AG09309 (cell line): ENCODE data around the gene FN1.
A peak's percentile ranks its signal among the peaks of the same experiment; 100 is the strongest.

ENCODE experiments used
- DNase-seq: peaks from one replicate; pipeline ENCODE4 v3.0.0-alpha.2; 2010; ENCODE audit warnings: low read depth
- H3K4me3 ChIP-seq: 2 replicates; pipeline ENCODE4 v1.5.1; 2011; ENCODE audit warnings: mild to moderate bottlenecking, low read depth, low read length, moderate library complexity; ENCODE audit not compliant: control insufficient read depth
- TF ChIP-seq, protein P1 (sequence below): IDR thresholded peaks from 2 replicates; pipeline ENCODE4 v1.5.1; 2011; ENCODE audit warnings: mild to moderate bottlenecking, low read depth, low read length, inconsistent platforms; ENCODE audit not compliant: insufficient read depth, control insufficient read depth; ENCODE audit errors: missing control alignments

Gene FN1

GRCh38 chr2:215399067-215399716 lies 36.7 kb downstream of the FN1 start:
- DNase-seq, result no peak
- TF ChIP-seq, protein P1, sequence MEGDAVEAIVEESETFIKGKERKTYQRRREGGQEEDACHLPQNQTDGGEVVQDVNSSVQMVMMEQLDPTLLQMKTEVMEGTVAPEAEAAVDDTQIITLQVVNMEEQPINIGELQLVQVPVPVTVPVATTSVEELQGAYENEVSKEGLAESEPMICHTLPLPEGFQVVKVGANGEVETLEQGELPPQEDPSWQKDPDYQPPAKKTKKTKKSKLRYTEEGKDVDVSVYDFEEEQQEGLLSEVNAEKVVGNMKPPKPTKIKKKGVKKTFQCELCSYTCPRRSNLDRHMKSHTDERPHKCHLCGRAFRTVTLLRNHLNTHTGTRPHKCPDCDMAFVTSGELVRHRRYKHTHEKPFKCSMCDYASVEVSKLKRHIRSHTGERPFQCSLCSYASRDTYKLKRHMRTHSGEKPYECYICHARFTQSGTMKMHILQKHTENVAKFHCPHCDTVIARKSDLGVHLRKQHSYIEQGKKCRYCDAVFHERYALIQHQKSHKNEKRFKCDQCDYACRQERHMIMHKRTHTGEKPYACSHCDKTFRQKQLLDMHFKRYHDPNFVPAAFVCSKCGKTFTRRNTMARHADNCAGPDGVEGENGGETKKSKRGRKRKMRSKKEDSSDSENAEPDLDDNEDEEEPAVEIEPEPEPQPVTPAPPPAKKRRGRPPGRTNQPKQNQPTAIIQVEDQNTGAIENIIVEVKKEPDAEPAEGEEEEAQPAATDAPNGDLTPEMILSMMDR, result no peak
- no peak overlapping the region for H3K4me3 ChIP-seq

DNA sequence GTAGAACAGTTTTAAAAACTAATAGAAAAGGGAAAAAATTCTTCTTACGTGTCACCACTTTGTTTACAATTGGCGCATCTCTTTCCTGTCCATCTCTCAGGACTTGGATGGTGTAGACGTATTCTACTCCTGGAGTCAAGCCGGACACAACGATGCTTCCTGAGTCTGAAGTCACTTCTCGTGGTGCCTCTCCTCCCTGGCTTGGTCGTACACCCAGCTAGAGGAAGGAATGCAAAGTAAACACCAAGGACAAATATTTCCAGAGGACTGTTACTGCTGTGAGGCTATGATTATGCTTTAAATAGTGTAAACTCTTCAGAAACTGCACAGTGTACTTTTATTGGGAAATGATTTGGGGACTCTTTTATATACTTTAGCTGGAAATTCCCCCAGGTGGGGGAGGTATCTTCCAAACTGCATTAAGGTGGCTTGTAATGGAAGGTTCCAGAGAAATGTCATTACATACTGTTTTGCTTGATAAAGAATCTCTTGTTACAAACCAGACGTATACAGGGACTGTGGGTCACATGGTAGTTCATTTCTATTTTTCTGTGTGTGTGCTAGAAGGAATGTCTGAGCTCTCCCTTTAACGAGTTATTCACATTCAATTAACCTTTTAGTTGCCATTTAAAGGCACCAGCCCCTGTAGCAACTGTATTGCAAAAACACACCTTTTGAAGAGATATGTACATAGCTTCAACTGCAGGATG lies 38.1 kb downstream of the FN1 start:
- no peak overlapping the region for H3K4me3 ChIP-seq
- TF ChIP-seq, protein P1, result peak; percentile 6
- no peak for DNase-seq

GRCh38 chr2:215396595-215397313 lies 39.1 kb downstream of the FN1 start:
- no peak overlapping the region for H3K4me3 ChIP-seq
- TF ChIP-seq, protein P1, result no peak
- DNase-seq, result peak; percentile 77

DNA sequence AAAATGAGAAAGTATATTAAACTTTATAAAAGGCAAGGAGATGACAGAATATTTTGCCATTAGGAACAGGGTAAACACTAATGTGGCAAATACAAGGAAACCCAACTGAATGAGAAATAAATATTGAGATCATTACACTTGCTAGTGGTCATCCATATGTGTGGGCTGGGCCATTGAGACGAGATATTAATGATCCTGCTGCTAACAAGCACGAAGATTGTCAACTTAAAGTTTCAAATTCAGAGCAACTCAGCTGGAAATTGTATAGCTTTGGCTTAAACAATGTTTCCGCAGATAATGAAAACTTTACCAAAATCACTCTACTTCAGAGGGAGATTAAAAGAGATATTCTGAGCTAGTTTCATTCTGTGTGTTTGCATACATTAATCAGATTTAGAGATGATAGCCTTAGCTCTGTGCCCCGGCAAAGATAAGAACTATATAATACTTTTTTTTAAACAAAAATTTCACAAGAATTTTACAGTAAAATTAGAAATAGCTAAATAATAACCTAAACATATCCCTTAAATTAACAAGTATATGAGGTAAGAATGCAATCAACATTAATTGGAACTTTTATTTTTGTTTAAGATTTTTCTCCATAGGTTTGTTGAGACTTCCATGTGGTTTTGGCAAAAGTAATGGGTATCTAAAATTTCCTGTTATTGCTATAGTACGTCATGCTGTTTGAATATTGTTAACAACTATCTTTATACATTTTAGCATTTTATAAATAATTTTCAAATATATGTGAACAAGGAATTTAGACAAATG lies 40.0 kb downstream of the FN1 start:
- H3K4me3 ChIP-seq, result no peak overlapping the region
- DNase-seq, result no peak
- TF ChIP-seq, protein P1, result no peak

DNA sequence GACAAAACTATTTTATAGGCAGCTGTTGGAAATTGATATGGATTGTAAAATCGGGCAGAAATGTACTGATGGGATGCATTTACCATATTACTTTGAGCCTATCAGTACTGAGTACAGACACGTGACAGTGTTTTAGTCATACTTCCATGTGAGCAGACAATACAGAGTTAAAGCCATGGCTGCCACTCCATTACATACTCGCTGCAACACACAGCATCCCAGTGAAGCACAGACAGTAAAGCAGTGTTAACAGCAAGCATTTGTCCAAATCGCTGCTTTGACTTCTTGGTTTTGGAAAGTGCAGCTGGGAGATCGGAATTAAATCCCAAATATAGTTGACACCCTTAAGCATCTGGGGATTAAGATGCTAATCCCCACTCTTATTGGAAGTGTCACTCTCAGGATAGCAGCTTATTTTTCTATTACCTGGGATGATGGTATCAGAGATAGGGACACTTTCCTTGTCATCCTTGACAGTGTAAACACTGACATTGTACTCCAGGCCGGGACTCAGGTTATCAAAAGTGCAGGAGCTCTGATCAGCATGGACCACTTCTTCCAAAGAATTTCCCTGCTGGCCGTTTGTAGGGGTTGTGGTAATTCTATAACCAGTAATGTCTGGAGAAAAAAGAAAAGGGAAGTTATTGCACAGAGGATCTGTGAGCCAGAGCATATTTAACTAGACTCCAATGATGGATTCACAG lies 41.6 kb downstream of the FN1 start:
- no peak overlapping the region for H3K4me3 ChIP-seq
- DNase-seq, result no peak
- TF ChIP-seq, protein P1, result no peak

DNA sequence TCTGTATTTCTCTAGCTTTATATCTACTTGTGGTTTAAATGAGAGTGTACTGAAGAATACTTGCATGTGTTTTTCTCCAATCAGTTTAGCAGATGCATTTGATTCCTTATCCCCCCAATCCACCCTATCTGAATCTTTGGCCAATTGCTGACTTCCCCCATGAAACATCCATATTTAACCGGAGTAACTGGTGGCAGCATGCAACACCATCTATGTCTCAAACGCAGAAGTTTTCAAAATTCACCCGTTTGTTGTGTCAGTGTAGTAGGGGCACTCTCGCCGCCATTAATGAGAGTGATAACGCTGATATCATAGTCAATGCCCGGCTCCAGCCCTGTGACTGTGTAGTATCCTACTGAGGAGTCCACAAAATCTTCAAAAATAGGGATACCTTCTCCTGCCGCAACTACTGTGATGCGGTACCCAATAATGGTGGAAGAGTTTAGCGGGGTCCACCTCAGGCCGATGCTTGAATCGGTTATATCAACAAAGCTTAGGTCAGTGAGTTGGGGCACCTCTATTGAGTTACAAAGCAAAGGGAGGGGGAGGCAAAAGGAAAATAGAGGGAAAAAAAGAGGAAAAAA lies 43.1 kb downstream of the FN1 start:
- H3K4me3 ChIP-seq, result no peak overlapping the region
- DNase-seq, result no peak
- TF ChIP-seq, protein P1, result no peak
